HepG2 (cell line): ENCODE data around the gene LSM3. TPM values are rescaled to one million over a fixed set of nuclear protein-coding genes. Genes with fewer than 3 reads are reported as not detected.
A peak's percentile ranks its signal among the peaks of the same experiment; 100 is the strongest.

ENCODE experiments used
- CREM ChIP-seq, 2 experiments: sonication (generic) in 1 of 2; formaldehyde crosslinking in 1 of 2; IDR thresholded peaks; 2 replicates each; pipeline versions ENCODE4 v1.4.0 to v1.6.1; 2016 to 2020; ENCODE audit warnings: antibody characterized with exemption in 1 of 2, mild to moderate bottlenecking in 1 of 2, missing genetic modification reagents in 1 of 2
- FOXK1 ChIP-seq: sonication (generic); formaldehyde crosslinking; IDR thresholded peaks from 2 replicates; pipeline ENCODE4 v1.4.0; 2020; ENCODE audit warnings: low read depth, missing genetic modification reagents, borderline replicate concordance
- KDM5A ChIP-seq: fragments of 200-600 bp; sonication (generic); IDR thresholded peaks from 2 replicates; pipeline ENCODE4 v1.7.0; 2018; ENCODE audit warnings: antibody characterized with exemption, mild to moderate bottlenecking, low read length, borderline replicate concordance
- PAX8 ChIP-seq: sonication (generic); formaldehyde crosslinking; IDR thresholded peaks from 2 replicates; pipeline ENCODE4 v1.8.0; 2022; ENCODE audit warnings: mild to moderate bottlenecking, missing genetic modification reagents, borderline replicate concordance
- SKI ChIP-seq: fragments of 450-650 bp; IDR thresholded peaks from one replicate; pipeline ENCODE4 v1.6.1; 2018; ENCODE audit warnings: mild to moderate bottlenecking; ENCODE audit not compliant: partially characterized antibody
- SP1 ChIP-seq, 2 experiments: fragments of 450-650 bp in 1 of 2; sonication (generic) in 1 of 2; formaldehyde crosslinking in 1 of 2; IDR thresholded peaks; 2 replicates each; pipeline versions ENCODE4 v1.4.0 to v1.6.1; 2016 to 2020; ENCODE audit warnings: missing genetic modification reagents in 1 of 2
- SSRP1 ChIP-seq: IDR thresholded peaks from 2 replicates; pipeline ENCODE4 v1.6.1; 2016; ENCODE audit warnings: control low read depth
- ZC3H4 ChIP-seq: sonication (generic); formaldehyde crosslinking; IDR thresholded peaks from 2 replicates; pipeline ENCODE4 v1.4.0; 2020; ENCODE audit warnings: missing genetic modification reagents, borderline replicate concordance
- ZFP62 ChIP-seq: sonication (generic); formaldehyde crosslinking; IDR thresholded peaks from 2 replicates; pipeline ENCODE4 v1.4.0; 2020; ENCODE audit warnings: missing genetic modification reagents
- ZMYM4 ChIP-seq: sonication (generic); formaldehyde crosslinking; IDR thresholded peaks from 2 replicates; pipeline ENCODE4 v1.8.1; 2023; ENCODE audit warnings: mild to moderate bottlenecking, missing genetic modification reagents
- ZNF10 ChIP-seq: sonication (generic); formaldehyde crosslinking; IDR thresholded peaks from 2 replicates; pipeline ENCODE4 v1.4.0; 2020; ENCODE audit warnings: mild to moderate bottlenecking, low read depth, missing genetic modification reagents, borderline replicate concordance
- ZNF205 ChIP-seq: IDR thresholded peaks from 2 replicates; pipeline ENCODE4 v1.6.1; 2018; ENCODE audit warnings: missing biosample characterization, missing genetic modification reagents
- ZNF644 ChIP-seq: IDR thresholded peaks from 2 replicates; pipeline ENCODE4 v1.6.1; 2016; ENCODE audit warnings: low read depth
- ZNF773 ChIP-seq: sonication (generic); formaldehyde crosslinking; IDR thresholded peaks from 2 replicates; pipeline ENCODE4 v1.4.0; 2020; ENCODE audit warnings: missing genetic modification reagents, borderline replicate concordance
- ZSCAN25 ChIP-seq: sonication (generic); formaldehyde crosslinking; IDR thresholded peaks from 2 replicates; pipeline ENCODE4 v1.8.0; 2022; ENCODE audit warnings: mild to moderate bottlenecking, missing genetic modification reagents
- polyA plus RNA-seq, 8 experiments: library from polyadenylated mRNA; depleted of rRNA in 3 of 8; stranded (reverse) in 7 of 8; unstranded in 1 of 8; fragments of >200 nt; fragmentation: Illumina TruSeq in 4 of 8; extraction: Trizol in 4 of 8; gene quantifications; 2 replicates each; pipeline versions ENCODE4 v1.2.1 to v1.2.3, GENCODE V29; 2011 to 2016; ENCODE audit warnings: low read depth in 4 of 8, missing spikeins in 1 of 8, mixed read lengths in 1 of 8; ENCODE audit not compliant: insufficient read depth in 1 of 8
- total RNA-seq, 5 experiments: library from RNA; depleted of rRNA; stranded (reverse); fragments of >200 nt; fragmentation: Illumina TruSeq; extraction: Trizol; gene quantifications; 2 replicates each; pipeline ENCODE4 v1.2.3, GENCODE V29; 2016; ENCODE audit warnings: low read depth in 1 of 5
- TF ChIP-seq, protein P1 (sequence below): sonication (generic); formaldehyde crosslinking; IDR thresholded peaks from 2 replicates; pipeline ENCODE4 v1.9.0; 2021; ENCODE audit warnings: missing genetic modification reagents, borderline replicate concordance
- TF ChIP-seq, protein P2 (sequence below): sonication (generic); formaldehyde crosslinking; conservative IDR thresholded peaks from 2 replicates; pipeline ENCODE4 v1.4.0; 2020; ENCODE audit warnings: missing genetic modification reagents
- TF ChIP-seq, protein P3 (sequence below): IDR thresholded peaks from 2 replicates; pipeline ENCODE4 v1.6.1; 2016; ENCODE audit warnings: missing biosample characterization, missing genetic modification reagents, low read depth
- TF ChIP-seq, protein P4 (sequence below), 2 experiments: sonication (generic) in 1 of 2; formaldehyde crosslinking in 1 of 2; IDR thresholded peaks; 2 replicates each; pipeline versions ENCODE4 v1.4.0 to v1.6.1; 2018 to 2020; ENCODE audit warnings: missing genetic modification reagents in 2 of 2, borderline replicate concordance in 1 of 2, low read depth in 1 of 2, mild to moderate bottlenecking in 1 of 2, missing biosample characterization in 1 of 2

The LSM3 gene
- total and polyA plus RNA-seq, 2 of the 13 experiments (the other 11 are each of a cell fraction or from before 2014, with no cell fraction given) = 5.1 to 19.4 TPM

DNA sequence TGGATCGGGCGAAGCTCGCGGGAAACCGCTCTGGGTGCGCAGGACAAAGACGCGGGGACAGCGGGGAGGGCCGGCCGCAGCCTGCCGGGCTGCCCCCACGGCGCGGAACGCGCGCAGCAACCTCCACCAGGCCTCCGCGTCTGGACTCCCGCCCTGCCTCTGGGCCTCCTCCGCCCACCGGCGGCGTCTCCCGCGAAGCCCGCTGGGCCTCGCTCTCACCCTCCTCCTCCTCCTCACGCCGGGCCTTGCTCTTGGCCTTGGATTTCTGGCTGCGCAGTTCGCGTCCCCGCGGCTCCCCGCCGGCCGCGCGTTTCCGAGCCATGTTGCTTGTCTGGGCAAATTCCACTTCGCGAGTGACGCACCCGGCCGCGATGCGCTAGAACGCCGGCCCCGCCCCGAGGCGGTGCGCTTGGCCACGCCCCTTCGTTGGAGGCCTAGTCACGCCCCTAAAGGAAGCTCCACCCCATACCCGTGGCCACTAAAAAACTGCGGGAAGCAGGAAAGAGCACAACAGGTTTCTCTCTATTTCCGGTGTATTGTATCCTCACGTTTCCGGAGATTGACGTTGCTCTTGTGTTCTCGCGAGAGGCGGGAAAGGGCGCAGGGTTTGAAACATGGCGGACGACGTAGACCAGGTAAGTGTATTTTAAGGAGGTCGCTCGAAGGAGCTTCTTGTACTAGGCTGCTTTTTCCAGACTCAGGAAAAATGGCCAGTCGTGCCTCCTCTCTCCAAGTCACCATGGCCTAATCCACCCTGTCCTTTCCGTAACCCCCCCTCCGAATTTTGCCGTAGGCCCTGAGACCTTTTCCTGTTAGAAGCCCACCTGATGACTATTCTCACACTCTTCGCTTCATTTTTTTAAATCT lies at the start of gene LSM3, which contains the start of gene XPC (continued):
- TF ChIP-seq SSRP1 (CRISPR knock-in tag) (no peak), SP1 (IDR thresholded peaks at IDR 0.05) (peak; percentile 73; the same call in 1 of the 2 replicates), SP1 (CRISPR knock-in tag; IDR thresholded peaks at IDR 0.05) (peak; percentile 87), ZNF773 (CRISPR knock-in tag) (peak; percentile 47; the same call in 1 of the 2 replicates), ZMYM4 (CRISPR knock-in tag) (peak; percentile 89), ZNF10 (CRISPR knock-in tag) (no peak), ZSCAN25 (CRISPR knock-in tag) (peak; percentile 31; the same call in 1 of the 2 replicates), ZC3H4 (CRISPR knock-in tag) (no peak), ZNF644 (CRISPR knock-in tag) (no peak), CREM (IDR thresholded peaks at IDR 0.05) (peak; percentile 90), CREM (CRISPR knock-in tag; IDR thresholded peaks at IDR 0.05) (no peak), FOXK1 (peak; percentile 95; the same call in 1 of the 2 replicates), SKI (peak; percentile 87), ZNF205 (peak; percentile 63; the same call in 1 of the 2 replicates), KDM5A (peak; percentile 97), PAX8 (CRISPR knock-in tag) (0 out of 2 replicates have a peak, but pooled peaks have one; percentile 2), ZFP62 (no peak)
- TF ChIP-seq, protein P1, sequence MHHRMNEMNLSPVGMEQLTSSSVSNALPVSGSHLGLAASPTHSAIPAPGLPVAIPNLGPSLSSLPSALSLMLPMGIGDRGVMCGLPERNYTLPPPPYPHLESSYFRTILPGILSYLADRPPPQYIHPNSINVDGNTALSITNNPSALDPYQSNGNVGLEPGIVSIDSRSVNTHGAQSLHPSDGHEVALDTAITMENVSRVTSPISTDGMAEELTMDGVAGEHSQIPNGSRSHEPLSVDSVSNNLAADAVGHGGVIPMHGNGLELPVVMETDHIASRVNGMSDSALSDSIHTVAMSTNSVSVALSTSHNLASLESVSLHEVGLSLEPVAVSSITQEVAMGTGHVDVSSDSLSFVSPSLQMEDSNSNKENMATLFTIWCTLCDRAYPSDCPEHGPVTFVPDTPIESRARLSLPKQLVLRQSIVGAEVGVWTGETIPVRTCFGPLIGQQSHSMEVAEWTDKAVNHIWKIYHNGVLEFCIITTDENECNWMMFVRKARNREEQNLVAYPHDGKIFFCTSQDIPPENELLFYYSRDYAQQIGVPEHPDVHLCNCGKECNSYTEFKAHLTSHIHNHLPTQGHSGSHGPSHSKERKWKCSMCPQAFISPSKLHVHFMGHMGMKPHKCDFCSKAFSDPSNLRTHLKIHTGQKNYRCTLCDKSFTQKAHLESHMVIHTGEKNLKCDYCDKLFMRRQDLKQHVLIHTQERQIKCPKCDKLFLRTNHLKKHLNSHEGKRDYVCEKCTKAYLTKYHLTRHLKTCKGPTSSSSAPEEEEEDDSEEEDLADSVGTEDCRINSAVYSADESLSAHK (CRISPR knock-in tag) = no peak
- TF ChIP-seq, protein P2, sequence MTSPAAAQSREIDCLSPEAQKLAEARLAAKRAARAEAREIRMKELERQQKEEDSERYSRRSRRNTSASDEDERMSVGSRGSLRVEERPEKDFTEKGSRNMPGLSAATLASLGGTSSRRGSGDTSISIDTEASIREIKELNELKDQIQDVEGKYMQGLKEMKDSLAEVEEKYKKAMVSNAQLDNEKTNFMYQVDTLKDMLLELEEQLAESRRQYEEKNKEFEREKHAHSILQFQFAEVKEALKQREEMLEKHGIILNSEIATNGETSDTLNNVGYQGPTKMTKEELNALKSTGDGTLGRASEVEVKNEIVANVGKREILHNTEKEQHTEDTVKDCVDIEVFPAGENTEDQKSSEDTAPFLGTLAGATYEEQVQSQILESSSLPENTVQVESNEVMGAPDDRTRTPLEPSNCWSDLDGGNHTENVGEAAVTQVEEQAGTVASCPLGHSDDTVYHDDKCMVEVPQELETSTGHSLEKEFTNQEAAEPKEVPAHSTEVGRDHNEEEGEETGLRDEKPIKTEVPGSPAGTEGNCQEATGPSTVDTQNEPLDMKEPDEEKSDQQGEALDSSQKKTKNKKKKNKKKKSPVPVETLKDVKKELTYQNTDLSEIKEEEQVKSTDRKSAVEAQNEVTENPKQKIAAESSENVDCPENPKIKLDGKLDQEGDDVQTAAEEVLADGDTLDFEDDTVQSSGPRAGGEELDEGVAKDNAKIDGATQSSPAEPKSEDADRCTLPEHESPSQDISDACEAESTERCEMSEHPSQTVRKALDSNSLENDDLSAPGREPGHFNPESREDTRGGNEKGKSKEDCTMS (CRISPR knock-in tag) = no peak
- TF ChIP-seq, protein P3, sequence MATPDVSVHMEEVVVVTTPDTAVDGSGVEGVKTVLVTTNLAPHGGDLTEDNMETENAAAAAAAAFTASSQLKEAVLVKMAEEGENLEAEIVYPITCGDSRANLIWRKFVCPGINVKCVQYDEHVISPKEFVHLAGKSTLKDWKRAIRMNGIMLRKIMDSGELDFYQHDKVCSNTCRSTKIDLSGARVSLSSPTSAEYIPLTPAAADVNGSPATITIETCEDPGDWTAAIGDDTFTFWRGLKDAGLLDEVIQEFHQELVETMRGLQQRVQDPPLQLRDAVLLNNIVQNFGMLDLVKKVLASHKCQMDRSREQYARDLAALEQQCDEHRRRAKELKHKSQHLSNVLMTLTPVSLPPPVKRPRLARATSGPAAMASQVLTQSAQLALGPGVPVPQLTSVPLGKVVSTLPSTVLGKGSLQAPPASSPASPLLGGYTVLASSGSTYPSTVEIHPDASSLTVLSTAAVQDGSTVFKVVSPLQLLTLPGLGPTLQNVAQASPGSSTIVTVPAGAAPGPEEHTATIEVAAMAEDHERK = peak; percentile 48; the same call in 1 of the 2 replicates
- TF ChIP-seq, protein P4, sequence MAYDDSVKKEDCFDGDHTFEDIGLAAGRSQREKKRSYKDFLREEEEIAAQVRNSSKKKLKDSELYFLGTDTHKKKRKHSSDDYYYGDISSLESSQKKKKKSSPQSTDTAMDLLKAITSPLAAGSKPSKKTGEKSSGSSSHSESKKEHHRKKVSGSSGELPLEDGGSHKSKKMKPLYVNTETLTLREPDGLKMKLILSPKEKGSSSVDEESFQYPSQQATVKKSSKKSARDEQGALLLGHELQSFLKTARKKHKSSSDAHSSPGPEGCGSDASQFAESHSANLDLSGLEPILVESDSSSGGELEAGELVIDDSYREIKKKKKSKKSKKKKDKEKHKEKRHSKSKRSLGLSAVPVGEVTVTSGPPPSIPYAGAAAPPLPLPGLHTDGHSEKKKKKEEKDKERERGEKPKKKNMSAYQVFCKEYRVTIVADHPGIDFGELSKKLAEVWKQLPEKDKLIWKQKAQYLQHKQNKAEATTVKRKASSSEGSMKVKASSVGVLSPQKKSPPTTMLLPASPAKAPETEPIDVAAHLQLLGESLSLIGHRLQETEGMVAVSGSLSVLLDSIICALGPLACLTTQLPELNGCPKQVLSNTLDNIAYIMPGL (CRISPR knock-in tag; IDR thresholded peaks at IDR 0.05; ENCODE audit: borderline replicate concordance in 1 of 2, low read depth in 1 of 2) = peak; percentile 55 to 93
